Sigmoid colon (tissue), 7 donors: ENCODE measurements around the gene MGAT4C. TPM values are rescaled to one million over a fixed set of nuclear protein-coding genes. Genes with fewer than 3 reads are reported as not detected.

Experiments used
- DNase-seq: peaks from one replicate; pipeline ENCODE4 v3.0.0-alpha.2; 2019
- H3K27ac ChIP-seq, 4 donors: fragments of 200-600 bp; sonication (generic); one replicate each; pipeline ENCODE4 v1.5.1; 2016 to 2019; ENCODE audit warnings: mild to moderate bottlenecking in 1 of 4
- H3K27me3 ChIP-seq, 3 donors: fragments of 200-600 bp; sonication (generic); one replicate each; pipeline ENCODE4 v1.5.1; 2019; ENCODE audit warnings: mild to moderate bottlenecking in 1 of 3
- H3K36me3 ChIP-seq, 4 donors: fragments of 200-600 bp; sonication (generic); one replicate each; pipeline ENCODE4 v1.5.1; 2016 to 2019
- H3K4me1 ChIP-seq, 4 donors: fragments of 200-600 bp; sonication (generic); one replicate each; pipeline ENCODE4 v1.5.1; 2017 to 2019
- H3K4me3 ChIP-seq, 4 donors: fragments of 200-600 bp; sonication (generic); one replicate each; pipeline ENCODE4 v1.5.1; 2017 to 2019; ENCODE audit warnings: mild to moderate bottlenecking in 2 of 4, moderate library complexity in 1 of 4
- H3K9me3 ChIP-seq, 4 donors: fragments of 200-600 bp in 3 of 4; sonication (generic) in 3 of 4; one replicate each; pipeline versions ENCODE4 v1.5.1 to v1.6.1; 2013 to 2019
- CTCF ChIP-seq, 4 experiments: fragments of 450-650 bp in 3 of 4; fragments of 200-600 bp in 1 of 4; IDR thresholded peaks; one replicate each; pipeline ENCODE4 v1.5.1; 2016 to 2019; ENCODE audit warnings: antibody characterized with exemption in 4 of 4, mild to moderate bottlenecking in 3 of 4, moderate library complexity in 2 of 4
- EP300 ChIP-seq, 4 donors: sonication (generic); formaldehyde crosslinking; IDR thresholded peaks; one replicate each; pipeline ENCODE4 v1.6.1; 2017; ENCODE audit warnings: antibody characterized with exemption in 4 of 4
- POLR2A ChIP-seq, 2 donors: fragments of 450-650 bp; IDR thresholded peaks; one replicate each; pipeline ENCODE4 v1.6.1; 2016; ENCODE audit warnings: antibody characterized with exemption in 2 of 2, mild to moderate bottlenecking in 2 of 2, moderate library complexity in 2 of 2
- POLR2AphosphoS5 ChIP-seq, 4 donors: sonication (generic); formaldehyde crosslinking; IDR thresholded peaks; one replicate each; pipeline ENCODE4 v1.6.1; 2017; ENCODE audit warnings: antibody characterized with exemption in 4 of 4
- WGBS, 2 donors: extraction: QIAGEN DNeasy Blood & Tissue Kit; methylation state at CpG; one replicate each; pipeline ENCODE4 v1.1.7; 2013; 5-methylcytosine and 5-hydroxymethylcytosine counted together
- intact Hi-C: fragments of 100-400 bp; cut with DNase I; formaldehyde crosslinking; loops from one replicate; pipeline ENCODE4 v1.15.1; 2023
- polyA plus RNA-seq, 3 donors: library from polyadenylated mRNA; stranded (reverse); fragments of 200-250 nt; gene quantifications; one replicate each; pipeline ENCODE4 v1.2.3, GENCODE V29; 2013
- total RNA-seq, 4 donors: library from RNA; depleted of rRNA; stranded (reverse); fragments of >200 nt; gene quantifications; one replicate each; pipeline ENCODE4 v1.1.0, GENCODE V29; 2016
- donor health status: healthy with polysubstance abuse.
- donor health status: Bipolar disorder and iron deficiency.
- donor health status: healthy.

MGAT4C gene
- total and polyA plus RNA-seq, 7 donors: 0.04 to 1.1 (median 0.55) TPM; not detected in 2

GRCh38 chr12:86148071-86148470 lies 108.1 kb downstream of the MGAT4C start:
- TF ChIP-seq EP300 (IDR thresholded peaks at IDR 0.05) (no peak), CTCF (IDR thresholded peaks at IDR 0.05) (no peak), POLR2AphosphoS5 (IDR thresholded peaks at IDR 0.05) (no peak), POLR2A (IDR thresholded peaks at IDR 0.05) (no peak)
- Histone ChIP-seq H3K27me3 (no peaks in the 10 kb centered on the region), H3K4me3 (no peak overlapping the region), H3K4me1 (no peaks in the 10 kb centered on the region), H3K9me3 (no peaks in the 10 kb centered on the region), H3K36me3 (no peaks in the 10 kb centered on the region), H3K27ac (no peak overlapping the region)
- DNase-seq: no peak
- 60 to 63% methylated on average over 3 of the region's 3 CpGs for WGBS, 2 donors
- intact Hi-C loops: no loop called here

GRCh38 chr12:86145156-86145555 lies 111.0 kb downstream of the MGAT4C start:
- intact Hi-C loops: no loop called here
- no peaks in the 10 kb centered on the region for H3K36me3 ChIP-seq
- 75 to 87% methylated on average over 2 of the region's 2 CpGs for WGBS, 2 donors
- H3K4me3 ChIP-seq: no peak overlapping the region
- DNase-seq: no peak
- no peak for TF ChIP-seq POLR2A (IDR thresholded peaks at IDR 0.05)
- no peak for TF ChIP-seq CTCF (IDR thresholded peaks at IDR 0.05)
- H3K9me3 ChIP-seq: no peaks in the 10 kb centered on the region
- no peak overlapping the region for H3K27ac ChIP-seq
- H3K27me3 ChIP-seq: no peaks in the 10 kb centered on the region
- H3K4me1 ChIP-seq: no peaks in the 10 kb centered on the region

GRCh38 chr12:86143162-86143561 lies 113.0 kb downstream of the MGAT4C start:
- intact Hi-C loops: no loop called here
- Histone ChIP-seq H3K4me1 (no peaks in the 10 kb centered on the region), H3K27ac (no peak overlapping the region), H3K9me3 (no peaks in the 10 kb centered on the region), H3K4me3 (no peak overlapping the region), H3K27me3 (no peaks in the 10 kb centered on the region), H3K36me3 (no peaks in the 10 kb centered on the region)
- no peak for DNase-seq
- no peak for TF ChIP-seq POLR2AphosphoS5 (IDR thresholded peaks at IDR 0.05)
- no peak for TF ChIP-seq CTCF (IDR thresholded peaks at IDR 0.05)
- no peak for TF ChIP-seq EP300 (IDR thresholded peaks at IDR 0.05)
- no peak for TF ChIP-seq POLR2A (IDR thresholded peaks at IDR 0.05)
- WGBS, 2 donors: 87 to 92% methylated on average over 1 of the region's 1 CpG

GRCh38 chr12:86139671-86140070 lies 116.5 kb downstream of the MGAT4C start:
- WGBS, 2 donors: 78 to 80% methylated on average over 1 of the region's 1 CpG
- Histone ChIP-seq H3K27me3 (no peaks in the 10 kb centered on the region), H3K4me3 (no peak overlapping the region), H3K36me3 (no peaks in the 10 kb centered on the region), H3K4me1 (no peaks in the 10 kb centered on the region), H3K9me3 (no peaks in the 10 kb centered on the region), H3K27ac (no peak overlapping the region)
- intact Hi-C loops: no loop called here
- no peak for TF ChIP-seq EP300 (IDR thresholded peaks at IDR 0.05)
- no peak for TF ChIP-seq CTCF (IDR thresholded peaks at IDR 0.05)
- no peak for TF ChIP-seq POLR2AphosphoS5 (IDR thresholded peaks at IDR 0.05)
- TF ChIP-seq POLR2A (IDR thresholded peaks at IDR 0.05): no peak
- no peak for DNase-seq

- no peak overlapping the region for H3K27ac ChIP-seq
- intact Hi-C loops: no loop called here
- no peaks in the 10 kb centered on the region for H3K27me3 ChIP-seq
- DNase-seq: no peak
- H3K9me3 ChIP-seq: no peaks in the 10 kb centered on the region
- no peak for TF ChIP-seq POLR2A (IDR thresholded peaks at IDR 0.05)
- no peak for TF ChIP-seq CTCF (IDR thresholded peaks at IDR 0.05)
- no peak for TF ChIP-seq EP300 (IDR thresholded peaks at IDR 0.05)
- no peaks in the 10 kb centered on the region for H3K4me1 ChIP-seq
- H3K4me3 ChIP-seq: no peak overlapping the region
- WGBS, 2 donors: 54 to 66% methylated on average over 2 of the region's 2 CpGs
- H3K36me3 ChIP-seq: no peaks in the 10 kb centered on the region
Measured at GRCh38 chr12:86138770-86139169, 117.4 kb downstream of the MGAT4C start.
